ENCODE data around the gene STAM. TPM values are rescaled to one million over a fixed set of nuclear protein-coding genes. Genes with fewer than 3 reads are reported as not detected.
"Not testable (repeated sequence)": the region's sequence is repeated elsewhere in the genome, so short reads cannot be mapped to it uniquely, and the experiment has no call there.

STAM gene
- 10.7 and 21.5 TPM in 2 replicates for total RNA-seq (2014; rRNA removed; shearing (Covaris generic))

DNA sequence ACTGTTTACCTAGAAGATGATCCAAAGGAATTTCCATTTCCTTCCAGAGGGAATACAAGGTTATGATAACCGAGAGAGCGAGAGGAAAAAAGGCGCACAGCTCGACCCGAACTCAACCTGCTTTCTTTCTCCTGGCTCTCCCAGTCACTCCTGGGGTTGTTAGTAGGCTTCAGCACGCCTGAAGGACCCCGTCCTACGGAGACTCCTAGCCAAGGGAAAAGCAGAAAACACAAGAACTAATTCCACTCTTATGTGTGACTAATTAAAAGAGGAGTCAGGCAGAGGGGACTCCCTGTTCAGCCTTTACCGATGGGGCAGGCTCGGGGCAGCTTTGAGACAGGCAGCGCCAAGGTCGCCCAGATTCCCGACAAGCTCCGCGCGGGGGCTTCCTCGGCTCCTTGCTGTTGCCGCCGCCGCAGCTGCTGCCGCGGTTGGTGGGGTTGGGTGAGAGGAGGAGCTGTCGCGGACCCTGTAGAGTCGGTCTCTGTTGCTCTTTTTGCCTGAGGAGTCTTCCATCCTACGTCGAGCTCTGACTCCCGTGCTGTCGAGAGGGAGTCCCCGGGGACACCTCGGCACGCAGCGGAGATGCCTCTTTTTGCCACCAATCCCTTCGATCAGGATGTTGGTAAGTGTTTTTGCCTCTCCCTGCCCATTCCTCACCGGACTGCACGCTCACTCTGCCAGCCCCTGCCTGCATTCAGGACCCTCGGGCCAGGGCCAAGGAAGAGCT is at the start of gene STAM:
Gene STAM, plus strand, starts transcription at position 397 of the 730 bp plus-strand sequence. Its CDS starts 189 bp downstream, at position 586.
- peak; percentile 95 for DNase-seq (ENCODE audit: low spot score)

- DNase-seq (ENCODE audit: low spot score): no peak
Observed at GRCh38 chr10:17597386-17597785, 46.6 kb upstream of the STAM start.

- peak; percentile 17 for DNase-seq (ENCODE audit: low spot score)
Observed at GRCh38 chr10:17599089-17599488, 44.9 kb upstream of the STAM start.

GRCh38 chr10:17605936-17606335 is 38.0 kb upstream of the STAM start:
- DNase-seq (ENCODE audit: low spot score): no peak

DNA sequence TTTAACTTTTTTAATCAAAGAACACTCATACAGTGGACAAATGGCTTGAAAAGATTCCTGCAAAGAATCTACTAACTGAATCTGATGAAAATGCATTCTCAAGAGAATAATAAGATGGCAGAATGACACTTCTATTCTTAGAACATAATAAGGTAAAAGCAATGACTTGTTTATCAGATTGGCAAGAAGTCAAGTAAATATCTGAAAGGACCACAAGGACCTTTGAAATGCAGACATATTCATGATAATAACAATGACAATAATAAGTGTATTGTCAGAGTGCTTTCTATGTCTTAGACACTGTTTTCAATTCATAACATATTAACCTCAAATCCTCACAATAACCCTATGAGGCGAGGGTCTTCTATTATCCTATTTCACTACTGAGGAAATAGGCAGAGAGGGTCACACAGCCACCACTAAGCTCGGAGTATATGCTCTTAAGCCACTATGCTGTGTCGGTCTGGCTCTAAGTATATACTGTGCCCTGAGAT is 37.4 kb upstream of the STAM start:
- no peak for DNase-seq (ENCODE audit: low spot score)

- DNase-seq (ENCODE audit: low spot score): no peak
Observed at GRCh38 chr10:17607060-17607459, 36.9 kb upstream of the STAM start.

GRCh38 chr10:17607603-17608332 is 36.2 kb upstream of the STAM start:
- DNase-seq (ENCODE audit: low spot score): peak; percentile 63

DNA sequence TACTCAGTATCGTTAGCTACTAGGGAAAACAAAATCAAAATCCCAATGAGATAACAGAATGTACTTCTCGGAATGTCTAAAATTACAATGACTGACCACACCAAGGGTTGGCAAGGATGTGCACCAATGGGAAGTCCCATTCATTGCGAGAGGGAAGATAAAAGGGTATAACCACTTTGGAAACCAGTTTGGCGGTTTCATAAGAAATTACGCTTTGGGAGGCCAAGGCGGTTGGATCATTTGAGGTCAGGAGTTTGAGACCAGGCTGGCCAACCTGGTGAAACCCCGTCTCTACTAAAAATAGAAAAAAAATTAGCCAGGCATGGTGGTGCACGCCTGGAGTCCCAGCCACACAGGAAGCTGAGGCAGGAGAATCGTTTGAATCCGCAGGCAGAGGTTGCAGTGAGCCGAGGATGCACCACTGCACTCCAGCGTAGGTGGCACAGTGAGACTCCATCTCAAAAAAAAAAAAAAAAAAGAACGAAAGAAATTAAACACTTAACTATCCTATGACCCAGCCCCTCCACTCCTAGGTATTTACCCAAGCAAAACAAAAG is 34.4 kb upstream of the STAM start:
- DNase-seq (ENCODE audit: low spot score): no peak

DNA sequence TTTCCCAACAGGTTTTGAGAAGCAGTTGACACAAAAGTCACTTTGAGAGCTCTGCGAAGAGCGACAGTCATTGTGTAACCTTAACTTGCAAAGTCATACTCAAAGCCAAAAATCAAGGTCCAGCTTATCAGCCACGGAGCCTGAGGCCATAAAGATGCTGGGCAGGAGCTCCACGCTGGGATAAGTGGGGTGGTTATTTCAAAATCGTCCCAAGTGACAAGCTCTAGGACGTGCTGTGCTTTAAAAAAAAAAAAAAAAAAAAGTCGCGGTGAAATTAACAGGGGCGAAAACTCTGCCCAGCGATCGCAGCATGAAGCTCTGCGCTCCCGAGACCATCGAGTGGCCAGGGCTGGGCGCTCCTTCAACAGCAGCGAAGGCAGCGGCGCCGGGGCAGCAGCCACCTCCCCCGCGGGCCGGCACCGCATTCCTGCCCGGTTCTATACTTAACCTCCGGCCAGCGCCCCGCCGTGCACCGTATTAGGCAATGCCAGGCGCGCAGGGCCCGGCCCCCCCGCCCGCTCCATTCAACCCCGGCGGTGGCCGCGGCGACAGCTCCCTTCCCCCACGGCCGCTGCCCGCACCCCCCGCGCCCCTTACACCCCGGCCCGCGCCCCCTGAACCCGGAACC is 27.4 kb upstream of the STAM start:
- peak; percentile 73 for DNase-seq (ENCODE audit: low spot score)

GRCh38 chr10:17617031-17617911 is 26.7 kb upstream of the STAM start, which contains the start of gene HACD1:
TSS of gene HACD1 (minus strand) at chr10:17617374. CDS start at chr10:17617339, 35 bp downstream.
- DNase-seq (ENCODE audit: low spot score): peak; percentile 83

- no peak for DNase-seq (ENCODE audit: low spot score)
Observed at GRCh38 chr10:17622061-17622460, 21.9 kb upstream of the STAM start.

- DNase-seq (ENCODE audit: low spot score): no peak
Observed at GRCh38 chr10:17624996-17625395, 19.0 kb upstream of the STAM start.

GRCh38 chr10:17626656-17627055 is 17.3 kb upstream of the STAM start:
- DNase-seq (ENCODE audit: low spot score): no peak

DNA sequence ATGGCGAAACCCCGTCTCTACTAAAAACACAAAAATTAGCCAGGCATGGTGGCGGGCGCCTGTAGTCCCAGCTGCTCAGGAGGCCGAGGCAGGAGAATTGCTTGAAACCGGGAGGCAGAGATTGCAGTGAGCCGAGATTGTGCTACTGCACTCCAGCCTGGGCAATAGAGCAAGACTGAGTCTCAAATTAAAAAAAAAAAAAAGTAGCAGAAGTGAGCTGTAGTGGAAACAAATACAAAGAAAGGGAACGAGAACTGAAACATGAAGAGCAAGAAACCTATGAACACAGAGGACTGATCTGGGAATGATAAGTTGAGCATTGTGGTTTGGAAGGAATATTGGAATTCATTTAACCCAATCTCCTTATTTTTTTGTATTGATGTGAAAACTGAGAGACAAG is 11.4 kb upstream of the STAM start:
- not testable (repeated sequence) for DNase-seq (ENCODE audit: low spot score)

- DNase-seq (ENCODE audit: low spot score): no peak
Observed at GRCh38 chr10:17633353-17633752, 10.6 kb upstream of the STAM start.

DNA sequence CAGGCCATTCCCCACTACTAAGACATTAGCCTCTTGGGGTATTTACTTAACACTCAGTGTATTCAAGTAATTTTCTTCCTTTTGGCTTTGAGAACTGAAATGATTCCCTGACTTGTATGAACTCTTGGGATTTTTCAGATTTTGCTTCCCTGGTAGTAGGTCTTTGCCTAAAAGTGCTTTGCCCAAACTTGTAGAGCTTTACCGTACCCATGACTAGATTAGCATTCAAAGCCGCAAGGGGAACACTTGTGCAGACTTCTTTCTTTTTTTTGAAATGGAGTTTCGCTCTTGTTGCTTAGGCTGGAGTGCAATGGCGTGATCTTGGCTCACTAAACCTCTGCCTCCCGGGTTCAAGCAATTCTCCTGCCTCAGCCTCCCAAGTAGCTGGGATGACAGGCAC is 6.1 kb upstream of the STAM start:
- no peak for DNase-seq (ENCODE audit: low spot score)

- DNase-seq (ENCODE audit: low spot score): no peak
Observed at GRCh38 chr10:17640331-17640816, 3.6 kb upstream of the STAM start.

- no peak for DNase-seq (ENCODE audit: low spot score)
Observed at GRCh38 chr10:17643339-17643754, 604 bp upstream of the STAM start.

- peak; percentile 64 for DNase-seq (ENCODE audit: low spot score)
Observed at GRCh38 chr10:17644485-17644943, 563 bp downstream of the STAM start.

GRCh38 chr10:17645621-17646345 is 1.8 kb downstream of the STAM start:
- peak; percentile 28 for DNase-seq (ENCODE audit: low spot score)
